Right renal pelvis (tissue), 4 donors: Measurements from ENCODE around the gene MARK2. TPM values are rescaled to one million over a fixed set of nuclear protein-coding genes. Genes with fewer than 3 reads are reported as not detected.

Source experiments
- DNase-seq, 4 donors: peaks; one replicate each; pipeline ENCODE4 v3.0.0-alpha.2; 2013; ENCODE audit warnings: low read depth in 4 of 4, low spot score in 3 of 4, missing footprints in 1 of 4
- polyA plus RNA-seq, 4 donors: library from polyadenylated mRNA; unstranded; fragments of 120-200 nt; gene quantifications; one replicate each; pipeline ENCODE4 v1.2.1, GENCODE V29; 2013; ENCODE audit not compliant: insufficient read length in 4 of 4

Gene MARK2
- polyA plus RNA-seq, 4 donors = 31.5 to 39.5 (median 36.9) TPM

- no peak for DNase-seq
These were observed 80.6 kb downstream of the MARK2 start for GRCh38 chr11:63919267-63920125.

DNA sequence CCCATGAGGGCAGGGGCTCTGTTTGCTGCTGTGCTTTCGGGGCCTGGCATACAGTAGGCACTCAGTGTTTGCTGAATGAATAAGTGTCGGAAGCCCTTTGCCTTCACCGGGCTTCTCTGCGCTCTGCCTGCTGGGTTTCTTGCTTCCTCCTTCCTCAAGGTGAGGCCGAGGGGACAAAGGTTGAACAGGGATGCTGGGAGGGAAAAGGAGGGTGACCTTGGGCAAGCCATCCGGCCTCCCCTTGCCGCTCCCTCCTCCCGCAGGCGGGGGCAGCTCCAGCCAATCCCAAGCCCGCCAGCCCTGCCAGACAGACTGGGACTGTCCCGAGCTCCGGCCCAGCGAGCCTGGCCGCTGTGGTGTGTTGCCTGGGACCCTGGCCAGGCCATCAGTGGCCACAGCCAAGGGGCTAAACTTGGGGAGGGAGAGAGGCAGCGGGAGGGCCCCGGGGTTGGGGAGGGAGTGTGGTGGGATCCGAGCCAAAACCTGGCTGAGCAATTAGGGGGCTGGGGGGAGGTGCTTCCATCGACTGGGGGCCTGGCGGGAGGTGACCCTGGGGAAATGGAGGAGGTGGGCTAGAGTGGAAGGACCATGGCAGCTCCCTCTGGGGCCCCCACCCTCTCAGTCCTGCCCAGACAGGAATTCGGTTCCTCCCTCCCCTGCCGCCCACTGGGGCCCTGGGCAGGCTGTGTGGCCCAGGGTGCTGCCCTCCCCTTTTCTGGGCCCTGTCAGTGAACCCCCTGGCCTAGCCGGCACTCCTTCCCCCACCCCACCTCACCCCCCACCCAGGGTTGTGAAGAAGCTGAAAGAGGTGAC, 81.4 kb downstream of the MARK2 start:
- DNase-seq = no peak

DNA sequence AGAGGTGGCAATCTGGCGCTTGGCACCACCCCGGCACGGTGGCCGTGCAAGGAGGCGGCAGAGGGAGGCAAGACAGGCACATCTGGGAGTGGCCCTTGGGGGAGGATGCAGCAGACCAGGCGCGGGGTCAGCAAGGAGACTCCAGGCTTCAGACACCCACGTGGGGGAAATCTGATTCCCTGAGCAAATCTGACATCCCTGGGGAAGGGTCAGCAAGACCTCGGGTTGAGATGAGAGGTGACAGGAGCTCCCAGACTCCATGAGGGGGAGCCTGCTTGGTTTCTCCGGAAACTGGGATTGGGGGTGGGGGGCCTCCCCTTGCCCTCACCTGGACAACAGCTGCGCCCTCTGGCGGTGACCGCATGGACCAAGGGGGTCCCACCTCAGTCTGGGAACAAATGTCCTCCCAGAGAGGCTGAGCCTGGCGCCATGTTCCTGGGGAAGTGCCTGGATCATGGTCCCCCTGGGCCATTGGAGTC, 82.1 kb downstream of the MARK2 start:
- no peak for DNase-seq

DNA sequence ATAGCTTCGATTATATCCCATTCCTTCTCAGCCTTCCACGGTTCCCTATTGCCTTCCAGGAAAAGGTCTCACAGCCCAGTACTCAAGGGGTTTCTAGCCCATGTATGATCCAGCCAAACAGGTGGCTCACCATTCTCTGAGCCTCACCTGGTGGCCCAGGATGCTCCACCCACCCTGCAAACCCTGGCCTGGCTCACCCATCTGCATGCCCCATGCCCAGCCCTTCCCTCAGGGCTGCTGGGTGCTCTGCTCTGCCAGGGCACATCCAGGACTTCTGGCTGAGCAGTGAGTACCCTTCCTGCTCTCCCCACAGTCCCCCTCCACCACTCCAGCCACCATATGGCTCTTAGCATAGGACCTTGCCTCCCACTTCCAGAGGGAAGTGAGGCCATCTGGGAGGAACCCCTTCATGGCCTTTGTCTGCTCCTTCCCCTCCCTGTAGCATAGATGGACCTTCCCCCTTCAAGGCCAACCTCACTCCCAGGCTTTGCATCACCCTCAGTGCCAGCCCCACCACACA, 83.8 kb downstream of the MARK2 start:
- no peak for DNase-seq

GRCh38 chr11:63923319-63923718, 84.4 kb downstream of the MARK2 start:
- DNase-seq = no peak

- no peak for DNase-seq
These were observed 90.7 kb downstream of the MARK2 start for GRCh38 chr11:63929616-63930015.

DNA sequence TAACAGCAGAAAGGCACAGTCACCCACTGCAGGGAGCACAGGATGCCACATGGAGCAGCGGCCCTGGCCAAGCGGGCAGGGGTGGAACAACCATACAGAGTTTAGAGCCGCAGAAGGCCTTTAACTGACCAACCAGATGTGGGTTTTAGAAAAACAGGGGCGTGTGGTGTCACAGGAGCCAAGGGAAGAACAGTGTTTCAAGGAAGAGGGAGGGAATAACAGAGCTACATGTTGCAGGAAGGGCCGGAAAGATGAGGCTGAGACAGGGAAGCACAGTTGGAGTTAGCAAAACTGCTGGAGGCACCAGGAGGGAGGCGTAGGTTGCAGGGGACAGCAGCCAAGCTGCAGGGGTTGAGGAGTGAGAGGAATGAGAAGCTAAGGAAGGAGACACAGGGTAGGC, 92.1 kb downstream of the MARK2 start:
- DNase-seq = no peak

GRCh38 chr11:63931876-63932275, 93.0 kb downstream of the MARK2 start:
- DNase-seq = no peak

DNA sequence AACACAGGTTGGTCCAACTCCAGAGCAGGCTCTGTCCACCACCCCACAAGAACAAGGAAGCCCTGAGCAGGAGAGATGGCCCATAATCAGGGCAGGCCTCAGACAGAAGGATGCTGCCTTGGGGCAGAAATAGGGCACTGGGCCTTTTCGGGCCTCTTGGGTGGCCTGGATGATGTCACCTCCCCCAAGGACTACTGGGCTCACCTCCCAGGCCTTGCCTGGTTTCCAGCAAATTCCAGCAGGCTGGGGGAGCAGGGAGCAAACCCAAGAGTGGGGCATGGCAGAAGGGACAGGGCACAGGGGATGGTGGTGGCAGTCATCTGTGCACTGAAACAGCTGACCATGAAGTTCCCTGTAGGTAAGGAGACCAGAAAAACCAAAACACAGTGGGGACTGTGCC, 94.5 kb downstream of the MARK2 start:
- DNase-seq = no peak

DNA sequence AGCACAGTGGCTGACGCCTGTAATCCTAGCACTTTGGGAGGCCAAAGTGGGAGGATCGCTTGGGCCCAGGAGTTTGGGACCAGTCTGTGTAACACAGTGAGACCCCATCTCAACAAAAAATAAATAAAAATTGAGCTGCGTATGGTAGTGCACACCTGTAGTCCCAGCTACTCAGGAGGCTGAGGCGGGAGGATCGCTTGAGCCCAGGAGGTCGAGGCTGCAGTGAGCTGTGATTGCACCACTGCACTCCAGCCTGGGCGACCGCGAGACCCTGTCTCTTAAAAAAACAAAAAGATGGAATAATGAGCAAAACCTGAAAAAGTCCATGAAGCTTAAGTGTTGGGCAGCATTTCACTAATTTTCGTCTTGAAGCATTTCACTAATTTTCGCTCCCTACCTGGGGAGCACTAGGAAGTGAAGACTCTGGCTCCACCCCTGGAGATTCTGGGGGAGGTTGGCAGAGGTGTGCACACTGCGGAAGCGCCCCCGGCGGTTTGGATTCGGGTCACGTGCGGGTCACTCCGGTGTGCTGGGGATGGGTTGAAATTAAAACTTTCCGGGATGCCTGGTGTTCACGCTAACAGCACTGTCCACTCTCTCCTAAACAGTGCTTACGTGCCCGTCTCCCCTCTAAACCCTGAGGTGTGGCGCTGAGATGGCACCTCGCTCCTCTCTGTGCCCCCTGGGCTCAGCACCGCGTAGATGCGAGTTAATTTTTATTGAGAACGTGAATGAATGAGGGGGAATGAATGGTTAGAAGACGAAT, 99.0 kb downstream of the MARK2 start:
- DNase-seq = no peak

DNA sequence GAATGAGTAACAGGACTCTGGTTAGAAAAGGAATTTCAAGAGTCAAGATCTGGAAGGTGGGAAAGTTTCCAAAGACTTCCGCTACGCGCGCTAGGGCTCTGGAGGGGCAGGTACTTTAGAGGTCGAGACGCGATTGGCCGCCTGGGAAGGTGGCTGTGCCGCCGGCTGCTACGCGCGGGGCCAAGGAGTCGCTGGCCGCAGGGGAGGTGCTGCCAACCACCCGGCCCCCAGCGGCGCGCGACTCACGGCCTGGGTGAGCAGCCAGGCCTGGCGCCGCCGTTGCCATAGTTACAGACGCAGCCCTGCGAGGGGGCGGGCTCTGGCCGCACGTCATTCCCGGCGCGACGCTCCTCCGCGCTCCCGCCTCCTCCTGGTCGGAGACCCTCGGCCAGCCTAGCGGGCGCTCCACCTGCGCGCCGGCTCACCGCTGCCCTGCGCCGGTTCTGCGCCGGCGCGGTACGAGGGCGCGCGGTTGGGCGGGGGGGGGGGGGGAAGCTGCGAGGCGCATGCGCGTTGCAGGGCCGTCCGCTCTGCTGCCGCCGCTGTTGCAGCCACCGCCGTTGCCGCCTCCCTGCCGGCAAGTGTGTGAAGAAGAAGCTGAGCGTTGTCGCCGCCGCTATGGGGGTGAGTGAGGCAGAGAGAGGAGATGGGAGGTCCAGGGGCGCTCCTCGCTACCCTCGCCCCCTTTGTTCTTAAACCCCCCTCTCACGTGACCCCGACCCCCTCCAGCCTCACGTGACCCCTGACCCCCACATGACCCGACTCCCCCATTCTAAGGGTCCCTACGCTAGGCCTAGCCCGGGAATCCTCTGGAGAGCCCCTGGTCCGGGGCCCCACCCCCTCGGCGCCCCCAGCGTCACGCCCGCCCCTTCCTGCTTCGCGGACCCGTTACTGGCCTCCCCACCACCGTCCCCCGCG, 99.8 kb downstream of the MARK2 start, which contains the start of gene NAA40:
Gene NAA40 (plus strand): TSS at position 524 of the 918 bp plus-strand sequence. CDS start 95 bp downstream, at position 619.
- peak; percentile 88 to 94 (median 90) for DNase-seq

DNA sequence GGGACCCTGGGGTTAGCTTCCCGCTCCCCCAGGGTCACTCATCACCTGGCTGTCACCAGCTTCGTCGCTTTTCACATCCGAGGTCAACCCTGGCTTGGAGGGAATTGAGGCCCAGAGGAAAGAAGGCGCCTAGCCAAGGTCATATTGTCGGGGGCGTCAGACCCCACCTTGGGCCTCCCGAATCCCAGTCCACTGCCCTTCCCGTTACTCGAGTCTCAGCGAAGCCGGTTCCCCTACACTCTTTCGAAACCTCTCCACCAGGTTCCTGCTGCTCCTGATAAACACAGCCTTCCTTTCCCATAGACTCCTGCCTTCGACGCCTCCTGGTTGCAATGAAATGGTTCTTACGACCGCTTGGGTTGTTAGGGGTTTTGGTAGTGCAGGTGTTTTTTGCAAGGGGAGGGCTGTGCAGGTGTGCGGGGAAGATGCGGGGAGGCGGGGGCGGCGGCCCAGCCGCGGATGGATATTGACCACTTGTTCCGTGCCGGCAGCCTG, 100.5 kb downstream of the MARK2 start:
- DNase-seq = no peak

- DNase-seq = no peak
These were observed 101.9 kb downstream of the MARK2 start for GRCh38 chr11:63940786-63941185.

- DNase-seq = no peak
These were observed 103.0 kb downstream of the MARK2 start for GRCh38 chr11:63941901-63942300.

DNA sequence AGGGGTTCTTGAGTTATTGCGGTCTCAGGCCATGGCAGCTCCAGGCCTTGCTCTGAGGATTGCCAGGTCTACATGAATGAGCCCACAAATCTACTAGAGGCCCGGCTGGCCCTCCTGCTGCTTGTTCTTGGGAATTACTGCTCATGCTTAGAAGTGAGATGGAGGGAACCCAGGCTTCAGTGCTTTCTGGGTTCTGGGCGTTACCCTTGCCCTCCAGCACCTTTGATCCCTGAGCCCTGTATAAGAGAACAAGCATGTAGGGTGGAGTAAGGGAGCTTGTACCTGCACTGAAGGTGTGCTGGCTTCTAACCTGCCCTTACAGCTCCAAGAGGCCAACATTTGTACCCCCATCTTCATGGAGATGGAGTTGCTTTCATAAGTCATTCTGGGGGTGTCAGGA, 103.9 kb downstream of the MARK2 start:
- no peak for DNase-seq

- no peak for DNase-seq
These were observed 106.1 kb downstream of the MARK2 start for GRCh38 chr11:63944987-63945386.

DNA sequence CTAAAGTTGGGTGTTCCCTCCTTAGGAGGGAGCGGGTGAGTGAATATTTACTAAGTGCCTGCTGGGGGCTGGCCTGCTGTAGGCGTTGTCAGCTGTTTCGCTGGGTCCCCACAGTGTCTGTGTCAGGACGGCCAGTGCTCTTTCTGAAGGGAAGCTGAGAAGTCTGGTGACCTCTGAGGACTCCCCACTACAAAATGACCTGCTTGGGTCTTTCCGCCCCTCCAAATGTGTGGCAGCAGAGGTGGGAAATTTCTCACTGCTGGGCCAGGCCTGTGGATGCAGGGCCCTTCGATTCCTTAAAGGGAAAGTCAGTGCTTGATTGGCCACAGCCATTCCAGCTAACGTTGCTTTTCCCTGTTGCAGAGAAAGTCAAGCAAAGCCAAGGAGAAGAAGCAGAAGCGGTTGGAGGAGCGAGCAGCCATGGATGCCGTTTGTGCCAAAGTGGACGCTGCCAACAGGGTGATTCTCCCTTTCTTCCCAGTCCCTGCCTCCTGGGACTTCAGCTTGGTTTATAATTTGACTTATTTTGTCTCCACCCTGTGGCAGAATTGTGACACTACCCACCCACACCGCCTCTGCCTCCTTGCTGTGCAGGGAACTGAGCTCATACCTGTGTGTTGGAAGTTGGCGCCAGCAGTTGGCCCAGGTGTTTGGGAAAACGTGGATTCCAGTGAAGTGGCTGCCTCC, 106.7 kb downstream of the MARK2 start:
- DNase-seq = peak; percentile 54 to 61 (median 55)

DNA sequence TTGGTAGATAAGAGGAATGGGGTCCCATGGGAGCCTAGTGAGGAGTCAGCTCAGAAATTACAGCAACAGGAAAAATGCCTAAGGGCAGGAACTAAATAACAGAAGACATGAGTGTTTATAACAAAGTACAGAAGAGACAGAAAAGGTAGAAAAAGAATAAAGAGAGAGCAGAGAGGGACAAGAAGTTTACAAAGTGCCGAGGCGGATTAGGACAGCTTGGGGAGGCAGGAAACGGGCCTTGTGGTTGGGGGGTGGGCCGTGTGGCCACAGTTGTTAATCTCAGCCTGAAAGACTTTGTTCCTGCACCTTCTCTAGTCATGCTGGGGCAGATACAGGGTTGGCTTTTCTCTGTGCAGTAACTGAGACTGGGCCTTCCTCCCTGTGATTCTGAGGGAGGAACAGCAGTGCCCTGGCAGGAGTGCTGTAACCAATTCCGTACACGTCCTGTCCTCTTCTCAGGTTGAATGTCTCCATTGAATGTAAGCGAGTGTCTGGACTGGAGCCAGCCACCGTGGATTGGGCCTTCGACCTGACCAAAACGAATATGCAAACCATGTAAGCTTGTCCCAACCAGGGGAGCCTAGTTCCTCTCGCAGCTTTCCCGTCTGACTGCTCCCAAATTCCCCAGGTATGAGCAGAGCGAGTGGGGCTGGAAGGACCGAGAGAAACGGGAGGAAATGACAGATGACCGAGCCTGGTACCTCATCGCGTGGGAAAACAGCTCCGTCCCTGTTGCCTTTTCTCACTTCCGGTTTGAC, 113.0 kb downstream of the MARK2 start:
- DNase-seq = no peak
